ENCODE measurements around the gene GNG2. TPM values are rescaled to one million over a fixed set of nuclear protein-coding genes. Genes with fewer than 3 reads are reported as not detected.

The GNG2 gene
- polyA plus RNA-seq, 1 of the 3 experiments (the other 2 are of a cell fraction), result 17.8 TPM

DNA sequence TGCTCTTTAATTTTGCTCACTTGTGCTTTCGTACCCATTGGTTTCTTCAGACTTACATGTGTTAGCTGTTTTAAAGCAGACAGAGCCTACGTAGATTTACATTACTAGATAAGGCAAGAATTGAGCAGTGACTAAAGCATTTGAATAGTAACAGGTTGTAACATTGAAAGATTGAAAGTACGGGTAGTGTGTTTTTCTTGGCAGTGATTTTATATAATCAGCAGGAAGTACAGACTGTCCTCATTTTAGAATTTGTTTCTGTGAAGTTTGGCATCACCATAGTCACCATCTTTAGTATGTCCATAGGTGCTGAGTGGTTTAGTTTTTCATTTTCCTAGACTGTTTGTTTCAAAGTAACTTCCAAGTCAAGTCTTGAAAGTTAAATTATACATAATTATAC is 142.9 kb downstream of the GNG2 start:
- H3K4me3 ChIP-seq (ENCODE audit: low read depth in 2 of 2, low read length in 1 of 2), result no peak overlapping the region
- peaks cover 0 to 17% of the 10 kb centered on the region in 2 experiments; a peak in 2 of 4 replicates for H3K4me1 ChIP-seq (ENCODE audit: control insufficient read depth in 1 of 2, insufficient read depth in 2 of 2, low read depth in 1 of 2, low read length in 1 of 2)
- no peaks in the 10 kb centered on the region for H4K20me1 ChIP-seq (ENCODE audit: insufficient read depth)
- H3F3A ChIP-seq (replicated peaks; ENCODE audit: insufficient read depth), result peaks cover 24% of the 10 kb centered on the region
- POLR2A ChIA-PET, result no interaction called here
- H3K27ac ChIP-seq (ENCODE audit: low read depth in 2 of 2, low read length in 1 of 2), result peak overlapping the region in 1 of 2 experiments; percentile 13; a peak in 2 of 4 replicates
- 89% methylated on average over 3 of the region's 3 CpGs for WGBS (ENCODE audit: low lambda C conversion rate)
- no peak overlapping the region for H3K4me2 ChIP-seq
- H3K9me2 ChIP-seq, result no peaks in the 10 kb centered on the region
- CTCF ChIA-PET, result no interaction called here
- no peak for DNase-seq
- H3K79me2 ChIP-seq (ENCODE audit: insufficient read depth), result peaks cover 33% of the 10 kb centered on the region
- TF ChIP-seq, protein P1, sequence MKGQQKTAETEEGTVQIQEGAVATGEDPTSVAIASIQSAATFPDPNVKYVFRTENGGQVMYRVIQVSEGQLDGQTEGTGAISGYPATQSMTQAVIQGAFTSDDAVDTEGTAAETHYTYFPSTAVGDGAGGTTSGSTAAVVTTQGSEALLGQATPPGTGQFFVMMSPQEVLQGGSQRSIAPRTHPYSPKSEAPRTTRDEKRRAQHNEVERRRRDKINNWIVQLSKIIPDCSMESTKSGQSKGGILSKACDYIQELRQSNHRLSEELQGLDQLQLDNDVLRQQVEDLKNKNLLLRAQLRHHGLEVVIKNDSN (IDR thresholded peaks at IDR 0.05; ENCODE audit: borderline replicate concordance, low read depth), result no peak
- TF ChIP-seq REST (IDR thresholded peaks at IDR 0.05; ENCODE audit: low read depth, low read length) (no peak), TAF1 (IDR thresholded peaks at IDR 0.05; ENCODE audit: borderline replicate concordance, low read depth, low read length) (no peak)
- TF ChIP-seq, protein P2, sequence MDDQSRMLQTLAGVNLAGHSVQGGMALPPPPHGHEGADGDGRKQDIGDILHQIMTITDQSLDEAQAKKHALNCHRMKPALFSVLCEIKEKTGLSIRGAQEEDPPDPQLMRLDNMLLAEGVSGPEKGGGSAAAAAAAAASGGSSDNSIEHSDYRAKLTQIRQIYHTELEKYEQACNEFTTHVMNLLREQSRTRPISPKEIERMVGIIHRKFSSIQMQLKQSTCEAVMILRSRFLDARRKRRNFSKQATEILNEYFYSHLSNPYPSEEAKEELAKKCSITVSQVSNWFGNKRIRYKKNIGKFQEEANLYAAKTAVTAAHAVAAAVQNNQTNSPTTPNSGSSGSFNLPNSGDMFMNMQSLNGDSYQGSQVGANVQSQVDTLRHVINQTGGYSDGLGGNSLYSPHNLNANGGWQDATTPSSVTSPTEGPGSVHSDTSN (IDR thresholded peaks at IDR 0.05), result no peak
- no peaks in the 10 kb centered on the region for H3K9me3 ChIP-seq
- H3K36me3 ChIP-seq (replicated peaks in 1 of 2; ENCODE audit: control insufficient read depth in 1 of 2, insufficient read depth in 2 of 2, low read length in 1 of 2), result peaks cover 79 to 100% of the 10 kb centered on the region in 2 experiments
- H2AFZ ChIP-seq (ENCODE audit: low read depth), result no peak overlapping the region
- H3K27me3 ChIP-seq (ENCODE audit: insufficient read depth), result no peaks in the 10 kb centered on the region
- H3K9ac ChIP-seq, result no peak overlapping the region

DNA sequence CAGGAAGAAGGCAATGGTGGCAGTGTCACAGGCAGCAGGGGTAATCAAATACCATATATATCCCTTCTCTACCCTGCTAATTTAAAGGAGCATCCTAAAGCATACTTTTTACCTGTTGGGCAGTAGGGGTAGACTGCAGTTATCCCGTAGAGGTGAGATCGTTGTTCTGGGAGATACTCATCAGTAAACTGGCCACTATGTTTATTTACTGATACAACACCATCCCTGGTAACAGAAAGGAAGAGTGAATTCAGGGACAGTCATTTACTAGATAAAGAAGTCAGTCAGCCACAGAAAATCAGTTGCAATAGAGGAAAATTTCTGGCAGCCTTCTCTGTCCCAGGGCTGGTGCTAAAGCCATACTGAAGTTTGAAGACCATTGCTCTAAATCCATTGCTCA is 145.2 kb downstream of the GNG2 start:
- ChIA-PET POLR2A (no interaction called here), CTCF (interaction anchor here (0.5 to 2.2 kb wide), 3 partner anchors 10 to 541 kb away, joined by 3 to 8 read pairs (median 3); no protein-coding TSS in a partner anchor)
- peaks cover 96 to 98% of the 10 kb centered on the region in 2 experiments for H3K36me3 ChIP-seq (replicated peaks in 1 of 2; ENCODE audit: control insufficient read depth in 1 of 2, insufficient read depth in 2 of 2, low read length in 1 of 2)
- no peaks in the 10 kb centered on the region for H4K20me1 ChIP-seq (ENCODE audit: insufficient read depth)
- no peaks in the 10 kb centered on the region for H3K9me3 ChIP-seq
- H2AFZ ChIP-seq (ENCODE audit: low read depth), result no peak overlapping the region
- 100% methylated on average over 2 of the region's 2 CpGs for WGBS (ENCODE audit: low lambda C conversion rate)
- no peak overlapping the region for H3K9ac ChIP-seq
- no peak for DNase-seq
- H3K4me1 ChIP-seq (ENCODE audit: control insufficient read depth in 1 of 2, insufficient read depth in 2 of 2, low read depth in 1 of 2, low read length in 1 of 2), result peaks cover 0 to 4% of the 10 kb centered on the region in 2 experiments; a peak in 1 of 4 replicates
- H3K4me2 ChIP-seq, result no peak overlapping the region
- no peak overlapping the region for H3K4me3 ChIP-seq (ENCODE audit: low read depth in 2 of 2, low read length in 1 of 2)
- H3K27ac ChIP-seq (ENCODE audit: low read depth in 2 of 2, low read length in 1 of 2), result no peak overlapping the region
- H3F3A ChIP-seq (replicated peaks; ENCODE audit: insufficient read depth), result peaks cover 18% of the 10 kb centered on the region
- peaks cover 24% of the 10 kb centered on the region for H3K79me2 ChIP-seq (ENCODE audit: insufficient read depth)
- H3K9me2 ChIP-seq, result no peaks in the 10 kb centered on the region
- H3K27me3 ChIP-seq (ENCODE audit: insufficient read depth), result no peaks in the 10 kb centered on the region
- TF ChIP-seq MEF2A (IDR thresholded peaks at IDR 0.05; ENCODE audit: borderline replicate concordance, low read depth) (no peak), GATA2 (CRISPR knock-in tag; IDR thresholded peaks at IDR 0.05) (no peak), NRF1 (IDR thresholded peaks at IDR 0.05; ENCODE audit: low read depth, low read length) (no peak), NFIC (IDR thresholded peaks at IDR 0.05; ENCODE audit: borderline replicate concordance) (no peak), IRF3 (IDR thresholded peaks at IDR 0.05; ENCODE audit: low read depth, low read length) (no peak), SMC3 (IDR thresholded peaks at IDR 0.05; ENCODE audit: low read depth, low read length) (no peak), CTCF (IDR thresholded peaks at IDR 0.05) (no peak), ZBTB33 (IDR thresholded peaks at IDR 0.05; ENCODE audit: borderline replicate concordance, low read depth) (no peak), SIN3A (IDR thresholded peaks at IDR 0.05; ENCODE audit: borderline replicate concordance, low read depth, low read length) (no peak), TCF12 (IDR thresholded peaks at IDR 0.05) (no peak)
- TF ChIP-seq, protein P1 (IDR thresholded peaks at IDR 0.05; ENCODE audit: borderline replicate concordance, low read depth), result no peak

All from SK-N-SH (cell line).